LNCAP (cell line): Measurements from ENCODE around the gene COL12A1.

Experiments used
- CTCF ChIP-seq: fragments of 450-650 bp; IDR thresholded peaks from 2 replicates; pipeline ENCODE4 v1.5.1; 2017; ENCODE audit warnings: mild to moderate bottlenecking

COL12A1 gene

GRCh38 chr6:75169689-75170586 is 35.9 kb downstream of the COL12A1 start:
- TF ChIP-seq CTCF: no peak

- TF ChIP-seq CTCF: no peak
Measured at GRCh38 chr6:75167851-75168250, 38.0 kb downstream of the COL12A1 start.

GRCh38 chr6:75167325-75167724 is 38.5 kb downstream of the COL12A1 start:
- TF ChIP-seq CTCF: no peak

- TF ChIP-seq CTCF: no peak
Measured at GRCh38 chr6:75166773-75167172, 39.1 kb downstream of the COL12A1 start.

- no peak for TF ChIP-seq CTCF
Measured at GRCh38 chr6:75166236-75166635, 39.6 kb downstream of the COL12A1 start.

GRCh38 chr6:75158176-75158575 is 47.7 kb downstream of the COL12A1 start:
- no peak for TF ChIP-seq CTCF

- no peak for TF ChIP-seq CTCF
Measured at GRCh38 chr6:75157336-75157735, 48.5 kb downstream of the COL12A1 start.
